Natural killer cell (primary cell): Measurements from ENCODE around the gene CDC42BPG. TPM values are rescaled to one million over a fixed set of nuclear protein-coding genes. Genes with fewer than 3 reads are reported as not detected.

Experiments used
- ATAC-seq, 3 donors: fragments of 150-1000 bp in 2 of 3; fragments of 200-7000 bp in 1 of 3; cut with Tn5 transposase; 1 replicate in 1 of 3; 2 replicates in 2 of 3; pipeline ENCODE4 v1.10.0; 2021; ENCODE audit warnings: mild to moderate bottlenecking in 2 of 3, moderate library complexity in 2 of 3
- DNase-seq, 2 donors: peaks; one replicate each; pipeline versions ENCODE4 v3.0.0 to v3.0.0-alpha.2; 2013 to 2021; ENCODE audit warnings: mixed read lengths in 1 of 2
- H3K27ac ChIP-seq: one replicate; pipeline ENCODE4 v1.5.1; 2013; ENCODE audit warnings: mild to moderate bottlenecking, low read length
- H3K27me3 ChIP-seq: one replicate; pipeline ENCODE4 v1.6.1; 2013; ENCODE audit warnings: low read length; ENCODE audit not compliant: control insufficient read depth, insufficient read depth
- H3K36me3 ChIP-seq: one replicate; pipeline ENCODE4 v1.6.1; 2013; ENCODE audit warnings: low read length; ENCODE audit not compliant: control insufficient read depth, insufficient read depth
- H3K4me1 ChIP-seq: one replicate; pipeline ENCODE4 v1.6.1; 2013; ENCODE audit warnings: low read length; ENCODE audit not compliant: control insufficient read depth, insufficient read depth
- H3K4me3 ChIP-seq: one replicate; pipeline ENCODE4 v1.5.1; 2013; ENCODE audit warnings: low read length
- H3K9me3 ChIP-seq: one replicate; pipeline ENCODE4 v1.6.1; 2013; ENCODE audit warnings: low read length; ENCODE audit not compliant: control insufficient read depth, insufficient read depth
- H3K27ac Mint-ChIP-seq, 2 donors: one replicate each; pipeline ENCODE4 v1.8.0; 2022; ENCODE audit warnings: mild to moderate bottlenecking in 2 of 2, mixed read lengths in 2 of 2, moderate library complexity in 1 of 2
- H3K27me3 Mint-ChIP-seq, 2 donors: one replicate each; pipeline ENCODE4 v1.8.0; 2022; ENCODE audit warnings: low read depth in 2 of 2, mixed read lengths in 2 of 2
- H3K36me3 Mint-ChIP-seq: one replicate; pipeline ENCODE4 v1.8.0; 2022; ENCODE audit warnings: mixed read lengths
- H3K4me1 Mint-ChIP-seq, 2 donors: one replicate each; pipeline ENCODE4 v1.8.0; 2022; ENCODE audit warnings: mixed read lengths in 2 of 2
- H3K4me3 Mint-ChIP-seq: one replicate; pipeline ENCODE4 v1.8.0; 2022; ENCODE audit warnings: mild to moderate bottlenecking, moderate library complexity, mixed read lengths
- H3K9me3 Mint-ChIP-seq, 2 donors: one replicate each; pipeline ENCODE4 v1.8.0; 2022; ENCODE audit warnings: mixed read lengths in 2 of 2
- WGBS: methylation state at CpG from one replicate; pipeline ENCODE4 v1.1.7; 2013; ENCODE audit warnings: missing lambda C conversion rate; ENCODE audit not compliant: insufficient coverage; 5-methylcytosine and 5-hydroxymethylcytosine counted together
- intact Hi-C: fragments of 100-400 bp; cut with micrococcal nuclease; formaldehyde crosslinking; loops from one replicate; pipeline ENCODE4 v1.14.2; 2022
- total RNA-seq, 4 donors: library from RNA; stranded (reverse); fragments of 120-200 nt in 1 of 4; gene quantifications; one replicate each; pipeline versions ENCODE4 v1.2.3 to v1.2.4, GENCODE V29; 2013 to 2022
- TF ChIP-seq, protein P1 (sequence below): fragments of 200-600 bp; IDR thresholded peaks from one replicate; pipeline ENCODE4 v1.8.0; 2022; ENCODE audit warnings: antibody characterized with exemption

CDC42BPG gene
- total RNA-seq, 3 donors from 2014 or later (not counting 1 experiment from before 2014, with no cell fraction given), result 8.2 to 12.7 (median 10.7) TPM

GRCh38 chr11:64843686-64844329 lies 645 bp downstream of the CDC42BPG start:
- intact Hi-C loops, result loop anchor here (10.0 kb wide), 1 partner anchor 491 kb away; the partner anchor contains the start of gene DPF2

GRCh38 chr11:64842851-64843685 lies 1.4 kb downstream of the CDC42BPG start:
- no peak for ATAC-seq
- intact Hi-C loops, result loop anchor here (10.0 kb wide), 1 partner anchor 492 kb away; the partner anchor contains the start of gene DPF2
- Mint-ChIP-seq H3K4me3 (peak overlapping the region; percentile 80), H3K36me3 (no peaks in the 10 kb centered on the region), H3K4me1 (peaks cover 13 to 28% of the 10 kb centered on the region in 2 donors), H3K27me3 (no peaks in the 10 kb centered on the region), H3K27ac (peak overlapping the region in 1 of 2 donors; percentile 79), H3K9me3 (no peaks in the 10 kb centered on the region)
- DNase-seq, result peak in 1 of 2 donors; percentile 12
- H3K27me3 ChIP-seq, result no peaks in the 10 kb centered on the region
- no peak overlapping the region for H3K27ac ChIP-seq
- H3K36me3 ChIP-seq, result no peaks in the 10 kb centered on the region
- TF ChIP-seq, protein P1, sequence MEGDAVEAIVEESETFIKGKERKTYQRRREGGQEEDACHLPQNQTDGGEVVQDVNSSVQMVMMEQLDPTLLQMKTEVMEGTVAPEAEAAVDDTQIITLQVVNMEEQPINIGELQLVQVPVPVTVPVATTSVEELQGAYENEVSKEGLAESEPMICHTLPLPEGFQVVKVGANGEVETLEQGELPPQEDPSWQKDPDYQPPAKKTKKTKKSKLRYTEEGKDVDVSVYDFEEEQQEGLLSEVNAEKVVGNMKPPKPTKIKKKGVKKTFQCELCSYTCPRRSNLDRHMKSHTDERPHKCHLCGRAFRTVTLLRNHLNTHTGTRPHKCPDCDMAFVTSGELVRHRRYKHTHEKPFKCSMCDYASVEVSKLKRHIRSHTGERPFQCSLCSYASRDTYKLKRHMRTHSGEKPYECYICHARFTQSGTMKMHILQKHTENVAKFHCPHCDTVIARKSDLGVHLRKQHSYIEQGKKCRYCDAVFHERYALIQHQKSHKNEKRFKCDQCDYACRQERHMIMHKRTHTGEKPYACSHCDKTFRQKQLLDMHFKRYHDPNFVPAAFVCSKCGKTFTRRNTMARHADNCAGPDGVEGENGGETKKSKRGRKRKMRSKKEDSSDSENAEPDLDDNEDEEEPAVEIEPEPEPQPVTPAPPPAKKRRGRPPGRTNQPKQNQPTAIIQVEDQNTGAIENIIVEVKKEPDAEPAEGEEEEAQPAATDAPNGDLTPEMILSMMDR, result no peak
- 94% methylated on average over 18 of the region's 19 CpGs for WGBS
- H3K4me3 ChIP-seq, result no peak overlapping the region
- H3K4me1 ChIP-seq, result peaks cover 30% of the 10 kb centered on the region
- no peaks in the 10 kb centered on the region for H3K9me3 ChIP-seq

More at GRCh38 chr11:64843686-64844329, 645 bp downstream of the CDC42BPG start:
- H3K4me3 ChIP-seq, result peak overlapping the region; percentile 17
- TF ChIP-seq, protein P1, result no peak
- peak overlapping the region; percentile 80 for H3K4me3 Mint-ChIP-seq
- H3K36me3 ChIP-seq, result no peaks in the 10 kb centered on the region
- H3K4me1 ChIP-seq, result peaks cover 37% of the 10 kb centered on the region
- 49% methylated on average over 27 of the region's 27 CpGs for WGBS
- no peaks in the 10 kb centered on the region for H3K27me3 Mint-ChIP-seq
- peak overlapping the region in 1 of 2 donors; percentile 79 for H3K27ac Mint-ChIP-seq
- H3K36me3 Mint-ChIP-seq, result no peaks in the 10 kb centered on the region
- ATAC-seq (no peak), DNase-seq (no peak)
- peaks cover 21 to 35% of the 10 kb centered on the region in 2 donors for H3K4me1 Mint-ChIP-seq
- no peaks in the 10 kb centered on the region for H3K9me3 Mint-ChIP-seq
- H3K27ac ChIP-seq, result no peak overlapping the region
- H3K9me3 ChIP-seq, result no peaks in the 10 kb centered on the region
- H3K27me3 ChIP-seq, result no peaks in the 10 kb centered on the region

GRCh38 chr11:64842366-64842759 lies 2.1 kb downstream of the CDC42BPG start:
- Histone ChIP-seq H3K4me1 (peaks cover 30% of the 10 kb centered on the region), H3K27me3 (no peaks in the 10 kb centered on the region), H3K27ac (no peak overlapping the region), H3K4me3 (no peak overlapping the region), H3K36me3 (no peaks in the 10 kb centered on the region), H3K9me3 (no peaks in the 10 kb centered on the region)
- ATAC-seq (no peak), DNase-seq (no peak)
- H3K36me3 Mint-ChIP-seq, result no peaks in the 10 kb centered on the region
- H3K4me3 Mint-ChIP-seq, result no peak overlapping the region
- no peaks in the 10 kb centered on the region for H3K27me3 Mint-ChIP-seq
- H3K9me3 Mint-ChIP-seq, result no peaks in the 10 kb centered on the region
- 83% methylated on average over 6 of the region's 6 CpGs for WGBS
- H3K27ac Mint-ChIP-seq, result no peak overlapping the region
- peaks cover 13 to 26% of the 10 kb centered on the region in 2 donors for H3K4me1 Mint-ChIP-seq
- intact Hi-C loops, result loop anchor here (10.0 kb wide), 1 partner anchor 492 kb away; the partner anchor contains the start of gene DPF2
- TF ChIP-seq, protein P1, result no peak
